CD4-positive, alpha-beta memory T cell (primary cell): Measurements from ENCODE around the gene TXNDC2. TPM values are rescaled to one million over a fixed set of nuclear protein-coding genes. Genes with fewer than 3 reads are reported as not detected.

Source experiments
- CTCF ChIA-PET: fragments of 350-600 bp; sonication (Branson Sonifier 250); formaldehyde crosslinking; loops from one replicate; lab custom pipeline; 2021; ENCODE audit warnings: inconsistent platforms; ENCODE audit not compliant: partially characterized antibody; lab: Charles Lee
- POLR2A ChIA-PET: fragments of 350-600 bp; sonication (Branson Sonifier 250); formaldehyde crosslinking; loops from one replicate; lab custom pipeline; 2021; ENCODE audit not compliant: partially characterized antibody; lab: Charles Lee
- DNase-seq, 5 donors: peaks; one replicate each; pipeline versions ENCODE4 v3.0.0 to v3.0.0-alpha.2; 2020 to 2022; ENCODE audit warnings: mixed read lengths in 1 of 5
- H3K27ac ChIP-seq: one replicate; pipeline ENCODE4 v1.7.0; 2013; ENCODE audit warnings: low read depth, low read length
- H3K27me3 ChIP-seq: 2 replicates; pipeline ENCODE4 v1.7.0; 2013; ENCODE audit warnings: mild to moderate bottlenecking, low read length, moderate library complexity; ENCODE audit not compliant: insufficient read depth
- H3K36me3 ChIP-seq: 2 replicates; pipeline ENCODE4 v1.7.0; 2013; ENCODE audit warnings: mild to moderate bottlenecking, low read length, moderate library complexity; ENCODE audit not compliant: insufficient read depth
- H3K4me1 ChIP-seq: 2 replicates; pipeline ENCODE4 v1.7.0; 2013; ENCODE audit warnings: mild to moderate bottlenecking, low read length, moderate library complexity; ENCODE audit not compliant: insufficient read depth
- H3K4me3 ChIP-seq, 2 donors: one replicate each; pipeline ENCODE4 v1.7.0; 2013; ENCODE audit warnings: low read length in 2 of 2, mild to moderate bottlenecking in 1 of 2
- H3K9me3 ChIP-seq, 2 donors: one replicate each; pipeline ENCODE4 v1.7.0; 2013; ENCODE audit warnings: low read length in 2 of 2, control low read depth in 1 of 2; ENCODE audit not compliant: control insufficient read depth in 1 of 2
- H3K27ac Mint-ChIP-seq, 7 donors: one replicate each; pipeline ENCODE4 v1.8.0; 2020 to 2021; ENCODE audit warnings: mixed read lengths in 7 of 7, mild to moderate bottlenecking in 6 of 7, inconsistent platforms in 3 of 7, moderate library complexity in 3 of 7
- H3K27me3 Mint-ChIP-seq, 2 donors: one replicate each; pipeline ENCODE4 v1.8.0; 2020 to 2021; ENCODE audit warnings: mixed read lengths in 2 of 2
- H3K36me3 Mint-ChIP-seq, 2 donors: one replicate each; pipeline ENCODE4 v1.8.0; 2020 to 2021; ENCODE audit warnings: mixed read lengths in 2 of 2, inconsistent platforms in 1 of 2, mild to moderate bottlenecking in 1 of 2
- H3K4me1 Mint-ChIP-seq, 4 donors: one replicate each; pipeline ENCODE4 v1.8.0; 2020 to 2021; ENCODE audit warnings: mixed read lengths in 4 of 4, mild to moderate bottlenecking in 1 of 4
- H3K4me3 Mint-ChIP-seq, 8 donors: one replicate each; pipeline ENCODE4 v1.8.0; 2020 to 2021; ENCODE audit warnings: mixed read lengths in 8 of 8, mild to moderate bottlenecking in 7 of 8, moderate library complexity in 6 of 8, inconsistent platforms in 3 of 8
- H3K9me3 Mint-ChIP-seq, 8 donors: one replicate each; pipeline ENCODE4 v1.8.0; 2020 to 2021; ENCODE audit warnings: mixed read lengths in 8 of 8, mild to moderate bottlenecking in 5 of 8, inconsistent platforms in 3 of 8, moderate library complexity in 1 of 8
- intact Hi-C: fragments of 100-400 bp; cut with micrococcal nuclease; formaldehyde crosslinking; loops from one replicate; pipeline ENCODE4 v1.15.1; 2023
- polyA plus RNA-seq, 2 donors: library from polyadenylated mRNA; unstranded; fragments of 300-500 nt; fragmentation: Illumina TruSeq; gene quantifications; one replicate each; pipeline ENCODE4 v1.2.3, GENCODE V29; 2021
- total RNA-seq, 2 experiments: library from RNA; stranded (reverse); gene quantifications; one replicate each; pipeline ENCODE4 v1.2.3, GENCODE V29; 2021

TXNDC2 gene
- total and polyA plus RNA-seq, 4 experiments from 2014 or later, result not detected

- Mint-ChIP-seq H3K27ac (no peak overlapping the region), H3K36me3 (peaks cover 4 to 10% of the 10 kb centered on the region in 2 donors), H3K4me3 (no peak overlapping the region), H3K9me3 (peaks cover 5 to 15% (median 11%) of the 10 kb centered on the region in 8 donors), H3K4me1 (peaks cover 0 to 1% (median 0%) of the 10 kb centered on the region in 4 donors), H3K27me3 (peaks cover 2 to 15% of the 10 kb centered on the region in 2 donors)
- ChIA-PET POLR2A (no interaction called here), CTCF (no interaction called here)
- Histone ChIP-seq H3K4me3 (no peak overlapping the region), H3K27ac (no peak overlapping the region), H3K36me3 (no peaks in the 10 kb centered on the region), H3K4me1 (no peaks in the 10 kb centered on the region), H3K9me3 (peaks cover 0 to 2% of the 10 kb centered on the region in 2 donors), H3K27me3 (no peaks in the 10 kb centered on the region)
- intact Hi-C loops, result no loop called here
- DNase-seq, result no peak
These were observed 24.6 kb upstream of the TXNDC2 start for GRCh38 chr18:9861157-9861556.

- ChIA-PET POLR2A (no interaction called here), CTCF (no interaction called here)
- no peak for DNase-seq
- H3K27ac ChIP-seq, result no peak overlapping the region
- H3K9me3 ChIP-seq, result peaks cover 0 to 6% of the 10 kb centered on the region in 2 donors
- H3K9me3 Mint-ChIP-seq, result peaks cover 5 to 22% (median 16%) of the 10 kb centered on the region in 8 donors
- H3K4me3 ChIP-seq, result no peak overlapping the region
- peaks cover 4 to 10% of the 10 kb centered on the region in 2 donors for H3K36me3 Mint-ChIP-seq
- no peaks in the 10 kb centered on the region for H3K4me1 ChIP-seq
- no peak overlapping the region for H3K4me3 Mint-ChIP-seq
- H3K36me3 ChIP-seq, result no peaks in the 10 kb centered on the region
- no peaks in the 10 kb centered on the region for H3K27me3 ChIP-seq
- intact Hi-C loops, result no loop called here
- H3K4me1 Mint-ChIP-seq, result peaks cover 0 to 1% (median 0%) of the 10 kb centered on the region in 4 donors
- no peak overlapping the region for H3K27ac Mint-ChIP-seq
- H3K27me3 Mint-ChIP-seq, result peaks cover 2 to 15% of the 10 kb centered on the region in 2 donors
These were observed 23.8 kb upstream of the TXNDC2 start for GRCh38 chr18:9861933-9862332.

GRCh38 chr18:9862686-9863085 is 23.1 kb upstream of the TXNDC2 start:
- ChIA-PET CTCF (no interaction called here), POLR2A (no interaction called here)
- Histone ChIP-seq H3K4me3 (no peak overlapping the region), H3K36me3 (no peaks in the 10 kb centered on the region), H3K27ac (no peak overlapping the region), H3K4me1 (no peaks in the 10 kb centered on the region), H3K27me3 (no peaks in the 10 kb centered on the region), H3K9me3 (peaks cover 0 to 6% of the 10 kb centered on the region in 2 donors)
- Mint-ChIP-seq H3K9me3 (peaks cover 5 to 25% (median 18%) of the 10 kb centered on the region in 8 donors), H3K36me3 (peaks cover 4 to 10% of the 10 kb centered on the region in 2 donors), H3K4me3 (no peak overlapping the region), H3K4me1 (peaks cover 0 to 1% (median 0%) of the 10 kb centered on the region in 4 donors), H3K27me3 (peaks cover 2 to 15% of the 10 kb centered on the region in 2 donors), H3K27ac (peak overlapping the region in 1 of 7 donors; percentile 55)
- no peak for DNase-seq
- intact Hi-C loops, result no loop called here

- peaks cover 0 to 6% of the 10 kb centered on the region in 2 donors for H3K9me3 ChIP-seq
- H3K36me3 Mint-ChIP-seq, result peaks cover 4 to 10% of the 10 kb centered on the region in 2 donors
- POLR2A ChIA-PET, result no interaction called here
These were observed 22.5 kb upstream of the TXNDC2 start for GRCh38 chr18:9863282-9863681.

GRCh38 chr18:9865764-9866490 is 19.8 kb upstream of the TXNDC2 start:
- H3K4me1 ChIP-seq, result no peaks in the 10 kb centered on the region
- DNase-seq, result no peak
- H3K4me1 Mint-ChIP-seq, result peaks cover 0 to 3% (median 2%) of the 10 kb centered on the region in 4 donors
- H3K9me3 ChIP-seq, result peaks cover 0 to 6% of the 10 kb centered on the region in 2 donors
- no peak overlapping the region for H3K4me3 ChIP-seq
- no peak overlapping the region for H3K27ac Mint-ChIP-seq
- no peaks in the 10 kb centered on the region for H3K36me3 ChIP-seq
- peaks cover 5 to 31% (median 18%) of the 10 kb centered on the region in 8 donors for H3K9me3 Mint-ChIP-seq
- H3K27me3 Mint-ChIP-seq, result peaks cover 10 to 11% of the 10 kb centered on the region in 2 donors
- H3K27me3 ChIP-seq, result no peaks in the 10 kb centered on the region
- intact Hi-C loops, result no loop called here
- H3K27ac ChIP-seq, result no peak overlapping the region
- H3K36me3 Mint-ChIP-seq, result peaks cover 4 to 10% of the 10 kb centered on the region in 2 donors
- ChIA-PET CTCF (no interaction called here), POLR2A (no interaction called here)
- no peak overlapping the region for H3K4me3 Mint-ChIP-seq

More at GRCh38 chr18:9863282-9863681, 22.5 kb upstream of the TXNDC2 start:
- H3K4me3 Mint-ChIP-seq, result no peak overlapping the region
- Histone ChIP-seq H3K27me3 (no peaks in the 10 kb centered on the region), H3K27ac (no peak overlapping the region), H3K36me3 (no peaks in the 10 kb centered on the region), H3K4me1 (no peaks in the 10 kb centered on the region), H3K4me3 (no peak overlapping the region)
- peaks cover 5 to 25% (median 18%) of the 10 kb centered on the region in 8 donors for H3K9me3 Mint-ChIP-seq
- peaks cover 2 to 15% of the 10 kb centered on the region in 2 donors for H3K27me3 Mint-ChIP-seq
- DNase-seq, result no peak
- CTCF ChIA-PET, result no interaction called here
- H3K4me1 Mint-ChIP-seq, result peaks cover 0 to 1% (median 0%) of the 10 kb centered on the region in 4 donors
- no peak overlapping the region for H3K27ac Mint-ChIP-seq
- intact Hi-C loops, result no loop called here

- intact Hi-C loops, result no loop called here
- Histone ChIP-seq H3K4me3 (no peak overlapping the region), H3K4me1 (no peaks in the 10 kb centered on the region), H3K27ac (no peak overlapping the region), H3K27me3 (no peaks in the 10 kb centered on the region), H3K36me3 (no peaks in the 10 kb centered on the region), H3K9me3 (peaks cover 0 to 6% of the 10 kb centered on the region in 2 donors)
- H3K4me3 Mint-ChIP-seq, result no peak overlapping the region
- peaks cover 5 to 31% (median 18%) of the 10 kb centered on the region in 8 donors for H3K9me3 Mint-ChIP-seq
- peaks cover 4 to 10% of the 10 kb centered on the region in 2 donors for H3K36me3 Mint-ChIP-seq
- H3K4me1 Mint-ChIP-seq, result peaks cover 0 to 3% (median 3%) of the 10 kb centered on the region in 4 donors
- H3K27ac Mint-ChIP-seq, result no peak overlapping the region
- ChIA-PET POLR2A (no interaction called here), CTCF (no interaction called here)
- peaks cover 13 to 17% of the 10 kb centered on the region in 2 donors for H3K27me3 Mint-ChIP-seq
- no peak for DNase-seq
These were observed 19.1 kb upstream of the TXNDC2 start for GRCh38 chr18:9866627-9867026.

GRCh38 chr18:9867071-9867594 is 18.6 kb upstream of the TXNDC2 start:
- Histone ChIP-seq H3K27me3 (no peaks in the 10 kb centered on the region), H3K4me3 (no peak overlapping the region), H3K27ac (no peak overlapping the region), H3K36me3 (no peaks in the 10 kb centered on the region), H3K9me3 (peaks cover 0 to 6% of the 10 kb centered on the region in 2 donors), H3K4me1 (no peaks in the 10 kb centered on the region)
- POLR2A ChIA-PET, result no interaction called here
- CTCF ChIA-PET, result no interaction called here
- peaks cover 5 to 31% (median 18%) of the 10 kb centered on the region in 8 donors for H3K9me3 Mint-ChIP-seq
- H3K4me3 Mint-ChIP-seq, result no peak overlapping the region
- intact Hi-C loops, result no loop called here
- peaks cover 4 to 10% of the 10 kb centered on the region in 2 donors for H3K36me3 Mint-ChIP-seq
- no peak for DNase-seq
- no peak overlapping the region for H3K27ac Mint-ChIP-seq
- H3K27me3 Mint-ChIP-seq, result peaks cover 13 to 18% of the 10 kb centered on the region in 2 donors
- peaks cover 0 to 3% (median 3%) of the 10 kb centered on the region in 4 donors for H3K4me1 Mint-ChIP-seq
